ENCODE measurements around the gene FABP1. TPM values are rescaled to one million over a fixed set of nuclear protein-coding genes. Genes with fewer than 3 reads are reported as not detected.

Gene FABP1
- total and polyA plus RNA-seq, 2 donors from 2014 or later: 1,596 TPM; not detected in 1

DNA sequence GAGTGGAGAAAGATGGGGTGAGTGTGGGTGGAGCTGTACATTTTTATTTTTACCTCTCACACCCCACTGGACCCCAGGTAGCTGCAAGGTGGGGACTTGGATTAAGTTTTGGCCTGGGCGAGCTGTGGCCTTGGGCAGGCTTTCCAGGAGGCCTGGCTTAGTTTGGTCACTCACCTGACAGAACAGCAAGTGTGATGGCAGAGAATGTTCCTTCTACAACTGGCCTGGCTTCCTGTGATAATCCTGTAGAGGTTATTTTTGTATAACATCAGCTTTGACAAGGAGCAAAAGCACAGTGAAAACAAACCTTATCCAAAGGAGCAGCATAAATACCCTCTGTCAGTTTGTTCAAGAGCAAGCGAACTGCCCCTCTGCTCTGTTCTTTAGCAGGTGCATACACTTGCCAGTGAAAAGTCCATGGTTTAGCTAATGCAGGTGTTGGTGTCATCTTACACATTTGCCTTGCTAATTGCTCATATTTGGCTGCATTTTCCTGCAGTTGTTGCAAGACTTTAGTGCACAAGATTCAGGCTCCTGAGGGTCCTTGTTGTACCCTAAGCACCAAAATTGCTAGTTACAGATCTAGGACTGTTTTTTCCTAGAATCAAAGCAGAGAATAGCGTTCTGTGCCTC, 48.6 kb upstream of the FABP1 start:
- DNase-seq: peak in 2 of 5 donors; percentile 44 to 51
- Histone ChIP-seq H3K4me3 (ENCODE audit: low read length in 3 of 3) (no peak overlapping the region), H3K36me3 (ENCODE audit: control insufficient read depth in 2 of 3, insufficient read depth in 3 of 3, low read length in 3 of 3) (peaks cover 0 to 5% (median 0%) of the 10 kb centered on the region in 3 donors), H3K9ac (ENCODE audit: low read length in 3 of 3) (no peak overlapping the region), H3K4me1 (ENCODE audit: control insufficient read depth in 2 of 3, insufficient read depth in 2 of 3, low read depth in 1 of 3, low read length in 3 of 3) (peaks cover 0 to 15% (median 8%) of the 10 kb centered on the region in 3 donors), H3K27me3 (ENCODE audit: control insufficient read depth, insufficient read depth, low read length) (no peaks in the 10 kb centered on the region), H3K27ac (ENCODE audit: low read depth in 2 of 2, low read length in 2 of 2) (no peak overlapping the region), H3K9me3 (ENCODE audit: control insufficient read depth in 2 of 3, insufficient read depth in 1 of 3, low read length in 3 of 3) (peaks cover 0 to 5% (median 0%) of the 10 kb centered on the region in 3 donors)
- FAIRE-seq: no peak
- intact Hi-C loops (cut with DNase I): no loop called here
- no peak for TF ChIP-seq CTCF (IDR thresholded peaks at IDR 0.05; ENCODE audit: borderline replicate concordance, extremely low read depth, insufficient read depth)

- Histone ChIP-seq H3K9ac (ENCODE audit: low read length in 3 of 3) (no peak overlapping the region), H3K4me1 (ENCODE audit: control insufficient read depth in 2 of 3, insufficient read depth in 2 of 3, low read depth in 1 of 3, low read length in 3 of 3) (peaks cover 0 to 13% (median 4%) of the 10 kb centered on the region in 3 donors), H3K27me3 (ENCODE audit: control insufficient read depth, insufficient read depth, low read length) (no peaks in the 10 kb centered on the region), H3K4me3 (ENCODE audit: low read length in 3 of 3) (no peak overlapping the region), H3K36me3 (ENCODE audit: control insufficient read depth in 2 of 3, insufficient read depth in 3 of 3, low read length in 3 of 3) (peaks cover 0 to 5% (median 0%) of the 10 kb centered on the region in 3 donors), H3K27ac (ENCODE audit: low read depth in 2 of 2, low read length in 2 of 2) (no peak overlapping the region), H3K9me3 (ENCODE audit: control insufficient read depth in 2 of 3, insufficient read depth in 1 of 3, low read length in 3 of 3) (peaks cover 0 to 9% (median 0%) of the 10 kb centered on the region in 3 donors)
- TF ChIP-seq CTCF (IDR thresholded peaks at IDR 0.05; ENCODE audit: borderline replicate concordance, extremely low read depth, insufficient read depth): no peak
- intact Hi-C loops (cut with DNase I): no loop called here
- DNase-seq (no peak), FAIRE-seq (no peak)
These were observed 45.0 kb upstream of the FABP1 start for GRCh38 chr2:88172882-88173281.

GRCh38 chr2:88171966-88172365, 44.1 kb upstream of the FABP1 start:
- H3K9me3 ChIP-seq (ENCODE audit: control insufficient read depth in 2 of 3, insufficient read depth in 1 of 3, low read length in 3 of 3): peaks cover 0 to 13% (median 0%) of the 10 kb centered on the region in 3 donors
- no peaks in the 10 kb centered on the region for H3K27me3 ChIP-seq (ENCODE audit: control insufficient read depth, insufficient read depth, low read length)
- DNase-seq (peak in 1 of 5 donors; percentile 25), FAIRE-seq (no peak)
- TF ChIP-seq CTCF (IDR thresholded peaks at IDR 0.05; ENCODE audit: borderline replicate concordance, extremely low read depth, insufficient read depth): no peak
- peaks cover 0 to 13% (median 4%) of the 10 kb centered on the region in 3 donors for H3K4me1 ChIP-seq (ENCODE audit: control insufficient read depth in 2 of 3, insufficient read depth in 2 of 3, low read depth in 1 of 3, low read length in 3 of 3)
- peak overlapping the region in 1 of 2 donors; percentile 20 for H3K27ac ChIP-seq (ENCODE audit: low read depth in 2 of 2, low read length in 2 of 2)
- H3K9ac ChIP-seq (ENCODE audit: low read length in 3 of 3): no peak overlapping the region
- no peak overlapping the region for H3K4me3 ChIP-seq (ENCODE audit: low read length in 3 of 3)
- intact Hi-C loops (cut with DNase I): no loop called here
- H3K36me3 ChIP-seq (ENCODE audit: control insufficient read depth in 2 of 3, insufficient read depth in 3 of 3, low read length in 3 of 3): peaks cover 0 to 5% (median 0%) of the 10 kb centered on the region in 3 donors

Measured in kidney (tissue), 14 donors.